HEK293 (cell line): ENCODE results near the gene IFT172.

ENCODE experiments used
- CTCF ChIA-PET: fragments of 350-600 bp; formaldehyde crosslinking; extraction: SDS; loops from one replicate; lab custom pipeline; 2021; ENCODE audit warnings: antibody characterized with exemption; lab: Yijun Ruan, JAX
- POLR2A ChIA-PET: fragments of 300-600 bp; formaldehyde crosslinking; extraction: SDS; loops from one replicate; lab custom pipeline; 2020; ENCODE audit warnings: antibody characterized with exemption, inconsistent platforms; lab: Yijun Ruan, JAX
- H3K27ac ChIP-seq: fragments of 200-500 bp; sonication (Bioruptor generic); 2 replicates; pipeline ENCODE4 v1.5.1; 2014; ENCODE audit warnings: low read depth, low read length, control low read depth, inconsistent platforms; ENCODE audit errors: extremely low read depth
- H3K36me3 ChIP-seq, 2 experiments: fragments of 200-500 bp in 1 of 2; sonication (Bioruptor generic) in 1 of 2; 1 replicate in 1 of 2; 2 replicates in 1 of 2; pipeline ENCODE4 v1.5.1; 2014 to 2017; ENCODE audit warnings: inconsistent platforms in 2 of 2, low read length in 2 of 2; ENCODE audit not compliant: control insufficient read depth in 2 of 2, insufficient read depth in 1 of 2
- H3K4me1 ChIP-seq: fragments of 200-500 bp; sonication (Bioruptor generic); 2 replicates; pipeline ENCODE4 v1.5.1; 2014; ENCODE audit warnings: mild to moderate bottlenecking, low read length, inconsistent platforms; ENCODE audit not compliant: control insufficient read depth, insufficient read depth
- H3K4me3 ChIP-seq: 2 replicates; pipeline ENCODE4 v1.5.1; 2011; ENCODE audit warnings: low read depth, mild to moderate bottlenecking, control low read depth, low read length, moderate library complexity
- H3K9me3 ChIP-seq: fragments of 200-500 bp; sonication (Bioruptor generic); 2 replicates; pipeline ENCODE4 v1.5.1; 2014; ENCODE audit warnings: low read depth, low read length, inconsistent platforms; ENCODE audit not compliant: control insufficient read depth, insufficient read depth
- KLF10 ChIP-seq: fragments of 450-650 bp; IDR thresholded peaks from 2 replicates; pipeline ENCODE4 v1.5.1; 2018; ENCODE audit warnings: missing biosample characterization, mild to moderate bottlenecking, missing genetic modification characterization
- KLF7 ChIP-seq: fragments of 450-650 bp; formaldehyde crosslinking; IDR thresholded peaks from 2 replicates; pipeline ENCODE4 v1.5.1; 2016; ENCODE audit warnings: missing biosample characterization, missing genetic modification characterization, borderline replicate concordance
- KLF9 ChIP-seq: fragments of 450-650 bp; formaldehyde crosslinking; IDR thresholded peaks from 2 replicates; pipeline ENCODE4 v1.5.1; 2016; ENCODE audit warnings: missing biosample characterization, missing genetic modification characterization, low read depth
- PATZ1 ChIP-seq: fragments of 450-650 bp; formaldehyde crosslinking; IDR thresholded peaks from 2 replicates; pipeline ENCODE4 v1.5.1; 2016; ENCODE audit warnings: missing biosample characterization, missing genetic modification characterization
- ZBTB1 ChIP-seq: fragments of 450-650 bp; formaldehyde crosslinking; IDR thresholded peaks from 2 replicates; pipeline ENCODE4 v1.5.1; 2016; ENCODE audit warnings: missing biosample characterization, missing genetic modification characterization
- ZFP41 ChIP-seq: fragments of 450-650 bp; formaldehyde crosslinking; IDR thresholded peaks from 2 replicates; pipeline ENCODE4 v1.5.1; 2016; ENCODE audit warnings: missing biosample characterization, missing genetic modification characterization, borderline replicate concordance
- ZFP69B ChIP-seq: fragments of 450-650 bp; formaldehyde crosslinking; IDR thresholded peaks from 2 replicates; pipeline ENCODE4 v1.5.1; 2016; ENCODE audit warnings: missing biosample characterization, missing genetic modification characterization
- ZNF114 ChIP-seq: fragments of 450-650 bp; formaldehyde crosslinking; IDR thresholded peaks from 2 replicates; pipeline ENCODE4 v1.5.0; 2017; ENCODE audit warnings: missing biosample characterization, missing genetic modification characterization
- ZNF146 ChIP-seq: fragments of 450-650 bp; formaldehyde crosslinking; IDR thresholded peaks from 2 replicates; pipeline ENCODE4 v1.5.1; 2016; ENCODE audit warnings: missing biosample characterization, missing genetic modification characterization
- ZNF155 ChIP-seq: fragments of 450-650 bp; formaldehyde crosslinking; IDR thresholded peaks from 2 replicates; pipeline ENCODE4 v1.5.1; 2016; ENCODE audit warnings: missing biosample characterization, missing genetic modification characterization
- ZNF221 ChIP-seq: fragments of 450-650 bp; formaldehyde crosslinking; IDR thresholded peaks from 2 replicates; pipeline ENCODE4 v1.5.1; 2017; ENCODE audit warnings: missing biosample characterization, missing genetic modification characterization, borderline replicate concordance
- ZNF302 ChIP-seq: fragments of 450-650 bp; formaldehyde crosslinking; IDR thresholded peaks from 2 replicates; pipeline ENCODE4 v1.5.1; 2016; ENCODE audit warnings: missing biosample characterization, missing genetic modification characterization, low read depth
- ZNF324 ChIP-seq: fragments of 450-650 bp; formaldehyde crosslinking; IDR thresholded peaks from 2 replicates; pipeline ENCODE4 v1.5.1; 2016; ENCODE audit warnings: missing biosample characterization, missing genetic modification characterization
- ZNF549 ChIP-seq: fragments of 450-650 bp; IDR thresholded peaks from 2 replicates; pipeline ENCODE4 v1.5.1; 2018; ENCODE audit warnings: missing biosample characterization, missing genetic modification characterization, mild to moderate bottlenecking, inconsistent platforms, moderate library complexity
- ZNF623 ChIP-seq: fragments of 450-650 bp; formaldehyde crosslinking; IDR thresholded peaks from 2 replicates; pipeline ENCODE4 v1.5.1; 2016; ENCODE audit warnings: missing biosample characterization, missing genetic modification characterization
- ZNF701 ChIP-seq: fragments of 450-650 bp; formaldehyde crosslinking; IDR thresholded peaks from 2 replicates; pipeline ENCODE4 v1.5.1; 2016; ENCODE audit warnings: missing biosample characterization, missing genetic modification characterization
- ZNF707 ChIP-seq: fragments of 450-650 bp; formaldehyde crosslinking; IDR thresholded peaks from 2 replicates; pipeline ENCODE4 v1.5.1; 2016; ENCODE audit warnings: missing biosample characterization, missing genetic modification characterization
- ZNF843 ChIP-seq: fragments of 450-650 bp; formaldehyde crosslinking; IDR thresholded peaks from 2 replicates; pipeline ENCODE4 v1.5.1; 2016; ENCODE audit warnings: missing biosample characterization, missing genetic modification characterization
- ZSCAN23 ChIP-seq: fragments of 450-650 bp; formaldehyde crosslinking; IDR thresholded peaks from 2 replicates; pipeline ENCODE4 v1.5.1; 2016; ENCODE audit warnings: missing biosample characterization, missing genetic modification characterization
- ZSCAN30 ChIP-seq: fragments of 450-650 bp; IDR thresholded peaks from 2 replicates; pipeline ENCODE4 v1.5.1; 2018; ENCODE audit warnings: missing biosample characterization, mild to moderate bottlenecking, missing genetic modification characterization, moderate library complexity
- TF ChIP-seq, protein P1 (sequence below): fragments of 450-650 bp; formaldehyde crosslinking; IDR thresholded peaks from 2 replicates; pipeline ENCODE4 v1.5.1; 2017; ENCODE audit warnings: missing biosample characterization, mild to moderate bottlenecking, missing genetic modification characterization, moderate library complexity
- TF ChIP-seq, protein P2 (sequence below): fragments of 450-650 bp; formaldehyde crosslinking; IDR thresholded peaks from 2 replicates; pipeline ENCODE4 v1.5.1; 2017; ENCODE audit warnings: missing biosample characterization, missing genetic modification characterization
- TF ChIP-seq, protein P3 (sequence below): fragments of 450-650 bp; formaldehyde crosslinking; IDR thresholded peaks from 2 replicates; pipeline ENCODE4 v1.5.1; 2016; ENCODE audit warnings: missing biosample characterization, missing genetic modification characterization
- TF ChIP-seq, protein P4 (sequence below): fragments of 450-650 bp; formaldehyde crosslinking; IDR thresholded peaks from 2 replicates; pipeline ENCODE4 v1.5.0; 2017; ENCODE audit warnings: missing biosample characterization, missing genetic modification characterization, borderline replicate concordance

IFT172 gene

GRCh38 chr2:27531983-27532382, 42.4 kb upstream of the IFT172 start (continued):
- TF ChIP-seq, protein P1, sequence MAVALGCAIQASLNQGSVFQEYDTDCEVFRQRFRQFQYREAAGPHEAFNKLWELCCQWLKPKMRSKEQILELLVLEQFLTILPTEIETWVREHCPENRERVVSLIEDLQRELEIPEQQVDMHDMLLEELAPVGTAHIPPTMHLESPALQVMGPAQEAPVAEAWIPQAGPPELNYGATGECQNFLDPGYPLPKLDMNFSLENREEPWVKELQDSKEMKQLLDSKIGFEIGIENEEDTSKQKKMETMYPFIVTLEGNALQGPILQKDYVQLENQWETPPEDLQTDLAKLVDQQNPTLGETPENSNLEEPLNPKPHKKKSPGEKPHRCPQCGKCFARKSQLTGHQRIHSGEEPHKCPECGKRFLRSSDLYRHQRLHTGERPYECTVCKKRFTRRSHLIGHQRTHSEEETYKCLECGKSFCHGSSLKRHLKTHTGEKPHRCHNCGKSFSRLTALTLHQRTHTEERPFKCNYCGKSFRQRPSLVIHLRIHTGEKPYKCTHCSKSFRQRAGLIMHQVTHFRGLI (tag by site-specific recombination) = no peak
- TF ChIP-seq, protein P2, sequence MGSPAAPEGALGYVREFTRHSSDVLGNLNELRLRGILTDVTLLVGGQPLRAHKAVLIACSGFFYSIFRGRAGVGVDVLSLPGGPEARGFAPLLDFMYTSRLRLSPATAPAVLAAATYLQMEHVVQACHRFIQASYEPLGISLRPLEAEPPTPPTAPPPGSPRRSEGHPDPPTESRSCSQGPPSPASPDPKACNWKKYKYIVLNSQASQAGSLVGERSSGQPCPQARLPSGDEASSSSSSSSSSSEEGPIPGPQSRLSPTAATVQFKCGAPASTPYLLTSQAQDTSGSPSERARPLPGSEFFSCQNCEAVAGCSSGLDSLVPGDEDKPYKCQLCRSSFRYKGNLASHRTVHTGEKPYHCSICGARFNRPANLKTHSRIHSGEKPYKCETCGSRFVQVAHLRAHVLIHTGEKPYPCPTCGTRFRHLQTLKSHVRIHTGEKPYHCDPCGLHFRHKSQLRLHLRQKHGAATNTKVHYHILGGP (tag by site-specific recombination) = no peak
- TF ChIP-seq ZNF146 (tag by site-specific recombination) (no peak), ZNF707 (tag by site-specific recombination) (no peak), ZNF701 (tag by site-specific recombination) (no peak)

- no peaks in the 10 kb centered on the region for H3K36me3 ChIP-seq
- CTCF ChIA-PET = interaction anchor here (0.6 kb wide), 1 partner anchor 157 kb away, joined by 4 read pairs; no protein-coding TSS in a partner anchor
- no peak overlapping the region for H3K27ac ChIP-seq
- H3K4me1 ChIP-seq = no peaks in the 10 kb centered on the region
- no peak overlapping the region for H3K4me3 ChIP-seq
- POLR2A ChIA-PET = interaction anchor here (0.6 to 1.2 kb wide), 3 partner anchors 8 to 146 kb away, joined by 3 to 5 read pairs (median 3); no protein-coding TSS in a partner anchor
- no peak for TF ChIP-seq KLF7 (tag by site-specific recombination)
- no peak for TF ChIP-seq ZFP41 (tag by site-specific recombination)
- no peak for TF ChIP-seq ZNF843 (tag by site-specific recombination)
- no peak for TF ChIP-seq ZNF549 (tag by site-specific recombination)
- TF ChIP-seq ZSCAN30 (tag by site-specific recombination) = no peak
- TF ChIP-seq ZNF155 (tag by site-specific recombination) = no peak
- TF ChIP-seq, protein P3, sequence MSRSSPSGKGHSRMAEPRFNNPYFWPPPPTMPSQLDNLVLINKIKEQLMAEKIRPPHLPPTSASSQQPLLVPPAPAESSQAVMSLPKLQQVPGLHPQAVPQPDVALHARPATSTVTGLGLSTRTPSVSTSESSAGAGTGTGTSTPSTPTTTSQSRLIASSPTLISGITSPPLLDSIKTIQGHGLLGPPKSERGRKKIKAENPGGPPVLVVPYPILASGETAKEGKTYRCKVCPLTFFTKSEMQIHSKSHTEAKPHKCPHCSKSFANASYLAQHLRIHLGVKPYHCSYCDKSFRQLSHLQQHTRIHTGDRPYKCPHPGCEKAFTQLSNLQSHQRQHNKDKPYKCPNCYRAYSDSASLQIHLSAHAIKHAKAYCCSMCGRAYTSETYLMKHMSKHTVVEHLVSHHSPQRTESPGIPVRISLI (tag by site-specific recombination) = no peak
- no peak for TF ChIP-seq PATZ1
- no peak for TF ChIP-seq ZNF302
- TF ChIP-seq, protein P4, sequence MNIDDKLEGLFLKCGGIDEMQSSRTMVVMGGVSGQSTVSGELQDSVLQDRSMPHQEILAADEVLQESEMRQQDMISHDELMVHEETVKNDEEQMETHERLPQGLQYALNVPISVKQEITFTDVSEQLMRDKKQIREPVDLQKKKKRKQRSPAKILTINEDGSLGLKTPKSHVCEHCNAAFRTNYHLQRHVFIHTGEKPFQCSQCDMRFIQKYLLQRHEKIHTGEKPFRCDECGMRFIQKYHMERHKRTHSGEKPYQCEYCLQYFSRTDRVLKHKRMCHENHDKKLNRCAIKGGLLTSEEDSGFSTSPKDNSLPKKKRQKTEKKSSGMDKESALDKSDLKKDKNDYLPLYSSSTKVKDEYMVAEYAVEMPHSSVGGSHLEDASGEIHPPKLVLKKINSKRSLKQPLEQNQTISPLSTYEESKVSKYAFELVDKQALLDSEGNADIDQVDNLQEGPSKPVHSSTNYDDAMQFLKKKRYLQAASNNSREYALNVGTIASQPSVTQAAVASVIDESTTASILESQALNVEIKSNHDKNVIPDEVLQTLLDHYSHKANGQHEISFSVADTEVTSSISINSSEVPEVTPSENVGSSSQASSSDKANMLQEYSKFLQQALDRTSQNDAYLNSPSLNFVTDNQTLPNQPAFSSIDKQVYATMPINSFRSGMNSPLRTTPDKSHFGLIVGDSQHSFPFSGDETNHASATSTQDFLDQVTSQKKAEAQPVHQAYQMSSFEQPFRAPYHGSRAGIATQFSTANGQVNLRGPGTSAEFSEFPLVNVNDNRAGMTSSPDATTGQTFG (tag by site-specific recombination) = no peak
- TF ChIP-seq KLF10 (tag by site-specific recombination) = no peak
- TF ChIP-seq ZNF324 (tag by site-specific recombination) = no peak
- TF ChIP-seq ZNF221 (tag by site-specific recombination) = no peak
- no peak for TF ChIP-seq ZNF114 (tag by site-specific recombination)
- no peak for TF ChIP-seq ZNF623 (tag by site-specific recombination)
- TF ChIP-seq ZBTB1 (tag by site-specific recombination) = no peak
- no peak for TF ChIP-seq KLF9 (tag by site-specific recombination)
- TF ChIP-seq ZSCAN23 (tag by site-specific recombination) = no peak
- no peak for TF ChIP-seq ZFP69B (tag by site-specific recombination)
- no peaks in the 10 kb centered on the region for H3K9me3 ChIP-seq
Observed at GRCh38 chr2:27527182-27527581, 37.6 kb upstream of the IFT172 start.
